Measurements from ENCODE around the gene ZFAND3.

- TF ChIP-seq CTCF (IDR thresholded peaks at IDR 0.05) (no peak), POLR2A (IDR thresholded peaks at IDR 0.05) (no peak)
Observed at GRCh38 chr6:37819802-37820717, 533 bp downstream of the ZFAND3 start.
